Kidney epithelial cell (primary cell): ENCODE measurements around the gene BGLAP. TPM values are rescaled to one million over a fixed set of nuclear protein-coding genes. Genes with fewer than 3 reads are reported as not detected.

Experiments used
- DNase-seq: peaks from one replicate; pipeline ENCODE4 v3.0.0-alpha.2; 2010; ENCODE audit warnings: low read depth
- H3K27me3 ChIP-seq: 2 replicates; pipeline ENCODE4 v1.6.0; 2011; ENCODE audit warnings: low read length; ENCODE audit not compliant: control insufficient read depth, insufficient read depth
- H3K36me3 ChIP-seq: 2 replicates; pipeline ENCODE4 v1.5.1; 2011; ENCODE audit warnings: low read length; ENCODE audit not compliant: control insufficient read depth, insufficient read depth
- H3K4me3 ChIP-seq: 2 replicates; pipeline ENCODE4 v1.5.1; 2011; ENCODE audit warnings: low read depth, mild to moderate bottlenecking, control low read depth, low read length
- CTCF ChIP-seq: IDR thresholded peaks from 2 replicates; pipeline ENCODE4 v1.5.1; 2011; ENCODE audit warnings: mild to moderate bottlenecking, moderate library complexity, low read length, control low read depth, inconsistent platforms; ENCODE audit not compliant: insufficient read depth, poor library complexity, severe bottlenecking
- total RNA-seq: library from RNA; depleted of rRNA; stranded (reverse); fragments of >200 nt; gene quantifications from 2 replicates; pipeline ENCODE4 v1.2.3, GENCODE V29; 2015

Gene BGLAP
- total RNA-seq, 1 donor from 2014 or later = not detected

GRCh38 chr1:156221986-156222692, 19.8 kb upstream of the BGLAP start:
- no peaks in the 10 kb centered on the region for H3K27me3 ChIP-seq
- no peaks in the 10 kb centered on the region for H3K36me3 ChIP-seq
- DNase-seq = no peak
- no peak overlapping the region for H3K4me3 ChIP-seq
- no peak for TF ChIP-seq CTCF

- no peak for DNase-seq
- TF ChIP-seq CTCF = no peak
- H3K4me3 ChIP-seq = no peak overlapping the region
- H3K27me3 ChIP-seq = no peaks in the 10 kb centered on the region
- H3K36me3 ChIP-seq = no peaks in the 10 kb centered on the region
These were observed 16.3 kb upstream of the BGLAP start for GRCh38 chr1:156225677-156226014.

GRCh38 chr1:156226116-156226538, 15.9 kb upstream of the BGLAP start:
- DNase-seq = no peak
- Histone ChIP-seq H3K36me3 (no peaks in the 10 kb centered on the region), H3K27me3 (no peaks in the 10 kb centered on the region), H3K4me3 (no peak overlapping the region)
- TF ChIP-seq CTCF = no peak

- no peaks in the 10 kb centered on the region for H3K36me3 ChIP-seq
- no peak for DNase-seq
- TF ChIP-seq CTCF = no peak
- no peak overlapping the region for H3K4me3 ChIP-seq
- no peaks in the 10 kb centered on the region for H3K27me3 ChIP-seq
These were observed 15.2 kb upstream of the BGLAP start for GRCh38 chr1:156226782-156227181.

GRCh38 chr1:156228501-156228900, 13.5 kb upstream of the BGLAP start:
- no peak overlapping the region for H3K4me3 ChIP-seq
- no peak for DNase-seq

More at GRCh38 chr1:156228501-156228900, 13.5 kb upstream of the BGLAP start:
- no peak for TF ChIP-seq CTCF
- H3K36me3 ChIP-seq = no peaks in the 10 kb centered on the region
- no peaks in the 10 kb centered on the region for H3K27me3 ChIP-seq
